Tibial artery (tissue), 4 donors: ENCODE results near the gene LRRC49.
A peak's percentile ranks its signal among the peaks of the same experiment; 100 is the strongest.
"Not testable (repeated sequence)": the region's sequence is repeated elsewhere in the genome, so short reads cannot be mapped to it uniquely, and the experiment has no call there.

Source experiments
- DNase-seq, 2 donors: peaks; one replicate each; pipeline ENCODE4 v3.0.0-alpha.2; 2019
- H3K27ac ChIP-seq, 2 donors: fragments of 200-600 bp; sonication (generic) in 1 of 2; 1 replicate in 1 of 2; 2 replicates in 1 of 2; pipeline ENCODE4 v1.5.1; 2018 to 2019; ENCODE audit warnings: mild to moderate bottlenecking in 1 of 2
- H3K27me3 ChIP-seq, 2 donors: fragments of 200-600 bp; sonication (generic) in 1 of 2; one replicate each; pipeline versions ENCODE4 v1.5.1 to v1.6.0; 2016 to 2019
- H3K36me3 ChIP-seq, 3 donors: fragments of 200-600 bp; sonication (generic) in 2 of 3; one replicate each; pipeline ENCODE4 v1.5.1; 2016 to 2019; ENCODE audit warnings: mild to moderate bottlenecking in 2 of 3
- H3K4me1 ChIP-seq, 4 donors: fragments of 200-600 bp; sonication (generic) in 2 of 4; 1 replicate in 3 of 4; 2 replicates in 1 of 4; pipeline ENCODE4 v1.5.1; 2016 to 2019
- H3K4me3 ChIP-seq, 2 donors: fragments of 200-600 bp; sonication (generic) in 1 of 2; 1 replicate in 1 of 2; 2 replicates in 1 of 2; pipeline ENCODE4 v1.5.1; 2018 to 2019; ENCODE audit warnings: mild to moderate bottlenecking in 2 of 2
- H3K9me3 ChIP-seq, 3 donors: fragments of 200-600 bp; sonication (generic) in 1 of 3; one replicate each; pipeline ENCODE4 v1.5.1; 2016 to 2019
- CTCF ChIP-seq, 2 experiments: fragments of 200-600 bp in 1 of 2; fragments of 450-650 bp in 1 of 2; IDR thresholded peaks; one replicate each; pipeline ENCODE4 v1.5.1; 2017 to 2019; ENCODE audit warnings: antibody characterized with exemption in 2 of 2, mild to moderate bottlenecking in 1 of 2, moderate library complexity in 1 of 2
- intact Hi-C: fragments of 100-400 bp; cut with DNase I; formaldehyde crosslinking; loops from one replicate; pipeline ENCODE4 v1.15.0; 2023; ENCODE audit warnings: low total_unique reads

Gene LRRC49

GRCh38 chr15:70863450-70864218 is 29.0 kb upstream of the LRRC49 start:
- H3K4me1 ChIP-seq = peaks cover 0 to 10% (median 8%) of the 10 kb centered on the region in 4 donors
- TF ChIP-seq CTCF (IDR thresholded peaks at IDR 0.05) = no peak
- H3K36me3 ChIP-seq = no peaks in the 10 kb centered on the region
- H3K9me3 ChIP-seq = no peaks in the 10 kb centered on the region
- DNase-seq = no peak
- no peak overlapping the region for H3K4me3 ChIP-seq
- no peak overlapping the region for H3K27ac ChIP-seq
- intact Hi-C loops = no loop called here
- H3K27me3 ChIP-seq = no peaks in the 10 kb centered on the region

- H3K4me1 ChIP-seq = peaks cover 0 to 10% (median 4%) of the 10 kb centered on the region in 4 donors
- no peaks in the 10 kb centered on the region for H3K36me3 ChIP-seq
- no peak overlapping the region for H3K4me3 ChIP-seq
- no peaks in the 10 kb centered on the region for H3K9me3 ChIP-seq
- DNase-seq = no peak
- no peak overlapping the region for H3K27ac ChIP-seq
- H3K27me3 ChIP-seq = no peaks in the 10 kb centered on the region
- intact Hi-C loops = no loop called here
- no peak for TF ChIP-seq CTCF (IDR thresholded peaks at IDR 0.05)
Measured at GRCh38 chr15:70866982-70867641, 25.5 kb upstream of the LRRC49 start.

GRCh38 chr15:70867911-70868467 is 24.6 kb upstream of the LRRC49 start:
- Histone ChIP-seq H3K4me1 (peaks cover 0 to 10% (median 4%) of the 10 kb centered on the region in 4 donors), H3K27ac (no peak overlapping the region), H3K36me3 (no peaks in the 10 kb centered on the region), H3K27me3 (no peaks in the 10 kb centered on the region), H3K9me3 (no peaks in the 10 kb centered on the region), H3K4me3 (no peak overlapping the region)
- TF ChIP-seq CTCF (IDR thresholded peaks at IDR 0.05) = no peak
- intact Hi-C loops = no loop called here
- peak in 1 of 2 donors; percentile 50 for DNase-seq

- Histone ChIP-seq H3K4me3 (no peak overlapping the region), H3K36me3 (no peaks in the 10 kb centered on the region), H3K4me1 (peaks cover 0 to 7% (median 4%) of the 10 kb centered on the region in 4 donors), H3K27ac (no peak overlapping the region), H3K9me3 (no peaks in the 10 kb centered on the region), H3K27me3 (no peaks in the 10 kb centered on the region)
- no peak for TF ChIP-seq CTCF (IDR thresholded peaks at IDR 0.05)
- intact Hi-C loops = no loop called here
- no peak for DNase-seq
Measured at GRCh38 chr15:70869346-70869745, 23.3 kb upstream of the LRRC49 start.

- H3K4me1 ChIP-seq = peaks cover 0 to 7% (median 3%) of the 10 kb centered on the region in 4 donors
- H3K36me3 ChIP-seq = no peaks in the 10 kb centered on the region
- no peak for TF ChIP-seq CTCF (IDR thresholded peaks at IDR 0.05)
- no peak overlapping the region for H3K27ac ChIP-seq
- no peak overlapping the region for H3K4me3 ChIP-seq
- DNase-seq = no peak
- intact Hi-C loops = no loop called here
- H3K27me3 ChIP-seq = no peaks in the 10 kb centered on the region
- no peaks in the 10 kb centered on the region for H3K9me3 ChIP-seq
Measured at GRCh38 chr15:70870051-70870450, 22.6 kb upstream of the LRRC49 start.

GRCh38 chr15:70871490-70871889 is 21.1 kb upstream of the LRRC49 start:
- DNase-seq, H3K4me3 ChIP-seq, intact Hi-C loops, H3K9me3 ChIP-seq, H3K4me1 ChIP-seq, H3K36me3 ChIP-seq, H3K27ac ChIP-seq, H3K27me3 ChIP-seq: not testable (repeated sequence)
